KOPT-K1 (cell line): ENCODE results near the gene TMEM151B.

Experiments
- H3K27ac ChIP-seq: fragments of 200-600 bp; sonication (generic); 2 replicates; pipeline ENCODE4 v1.5.1; 2016; ENCODE audit warnings: antibody characterized with exemption, mild to moderate bottlenecking, low read depth, low read length; ENCODE audit not compliant: poor library complexity, severe bottlenecking
- H3K36me3 ChIP-seq: fragments of 200-600 bp; sonication (generic); 2 replicates; pipeline ENCODE4 v1.5.1; 2017; ENCODE audit warnings: antibody characterized with exemption, mild to moderate bottlenecking, low read length, moderate library complexity; ENCODE audit not compliant: insufficient read depth
- H3K9me3 ChIP-seq: fragments of 200-600 bp; sonication (generic); 2 replicates; pipeline ENCODE4 v1.5.1; 2017; ENCODE audit warnings: antibody characterized with exemption, low read length, mild to moderate bottlenecking; ENCODE audit not compliant: insufficient read depth, poor library complexity, severe bottlenecking

The TMEM151B gene

GRCh38 chr6:44243345-44243744, 26.9 kb upstream of the TMEM151B start:
- Histone ChIP-seq H3K9me3 (no peaks in the 10 kb centered on the region), H3K36me3 (peaks cover 17% of the 10 kb centered on the region), H3K27ac (no peak overlapping the region)

GRCh38 chr6:44245391-44245911, 24.8 kb upstream of the TMEM151B start:
- no peaks in the 10 kb centered on the region for H3K9me3 ChIP-seq
- peak overlapping the region; percentile 89 for H3K27ac ChIP-seq
- H3K36me3 ChIP-seq = peaks cover 31% of the 10 kb centered on the region

DNA sequence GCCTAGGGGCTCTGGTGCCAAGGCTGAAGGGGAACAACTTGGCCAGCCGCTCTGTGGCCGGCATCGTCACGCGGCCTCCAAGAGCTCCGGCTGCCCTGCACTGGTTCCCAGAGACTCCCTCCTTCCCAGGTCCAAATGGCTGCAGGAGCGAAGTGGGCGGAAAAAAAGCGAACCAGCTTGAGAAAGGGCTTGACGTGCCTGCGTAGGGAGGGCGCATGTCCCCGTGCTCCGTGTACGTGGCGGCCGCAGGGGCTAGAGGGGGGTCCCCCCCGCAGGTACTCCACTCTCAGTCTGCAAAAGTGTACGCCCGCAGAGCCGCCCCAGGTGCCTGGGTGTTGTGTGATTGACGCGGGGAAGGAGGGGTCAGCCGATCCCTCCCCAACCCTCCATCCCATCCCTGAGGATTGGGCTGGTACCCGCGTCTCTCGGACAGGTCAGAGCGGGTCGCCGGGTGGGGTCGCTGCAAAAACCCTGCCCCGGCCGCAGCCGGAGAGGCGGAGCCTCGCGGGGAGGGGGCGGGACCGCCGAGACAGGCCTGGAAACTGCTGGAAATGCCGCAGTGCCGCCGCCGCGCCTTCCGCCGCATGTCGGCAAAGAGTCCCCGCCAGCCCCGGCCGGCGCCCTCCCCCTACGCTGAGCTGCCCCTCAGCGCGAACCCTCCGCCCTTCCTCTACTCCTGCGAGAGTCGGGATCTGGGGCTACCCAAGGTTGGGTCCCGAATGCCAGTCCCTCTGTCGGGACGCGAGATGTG, 24.2 kb upstream of the TMEM151B start:
- peaks cover 38% of the 10 kb centered on the region for H3K36me3 ChIP-seq
- peak overlapping the region; percentile 89 for H3K27ac ChIP-seq
- no peaks in the 10 kb centered on the region for H3K9me3 ChIP-seq

- peaks cover 45% of the 10 kb centered on the region for H3K36me3 ChIP-seq
- no peaks in the 10 kb centered on the region for H3K9me3 ChIP-seq
- peak within 1 kb of the TSS; percentile 89 for H3K27ac ChIP-seq
Observed at GRCh38 chr6:44246663-44247337, 23.4 kb upstream of the TMEM151B start, which contains the start of gene HSP90AB1. TSS of gene HSP90AB1 (plus strand) at chr6:44247101. CDS start at chr6:44248630, 1,529 bp downstream.

DNA sequence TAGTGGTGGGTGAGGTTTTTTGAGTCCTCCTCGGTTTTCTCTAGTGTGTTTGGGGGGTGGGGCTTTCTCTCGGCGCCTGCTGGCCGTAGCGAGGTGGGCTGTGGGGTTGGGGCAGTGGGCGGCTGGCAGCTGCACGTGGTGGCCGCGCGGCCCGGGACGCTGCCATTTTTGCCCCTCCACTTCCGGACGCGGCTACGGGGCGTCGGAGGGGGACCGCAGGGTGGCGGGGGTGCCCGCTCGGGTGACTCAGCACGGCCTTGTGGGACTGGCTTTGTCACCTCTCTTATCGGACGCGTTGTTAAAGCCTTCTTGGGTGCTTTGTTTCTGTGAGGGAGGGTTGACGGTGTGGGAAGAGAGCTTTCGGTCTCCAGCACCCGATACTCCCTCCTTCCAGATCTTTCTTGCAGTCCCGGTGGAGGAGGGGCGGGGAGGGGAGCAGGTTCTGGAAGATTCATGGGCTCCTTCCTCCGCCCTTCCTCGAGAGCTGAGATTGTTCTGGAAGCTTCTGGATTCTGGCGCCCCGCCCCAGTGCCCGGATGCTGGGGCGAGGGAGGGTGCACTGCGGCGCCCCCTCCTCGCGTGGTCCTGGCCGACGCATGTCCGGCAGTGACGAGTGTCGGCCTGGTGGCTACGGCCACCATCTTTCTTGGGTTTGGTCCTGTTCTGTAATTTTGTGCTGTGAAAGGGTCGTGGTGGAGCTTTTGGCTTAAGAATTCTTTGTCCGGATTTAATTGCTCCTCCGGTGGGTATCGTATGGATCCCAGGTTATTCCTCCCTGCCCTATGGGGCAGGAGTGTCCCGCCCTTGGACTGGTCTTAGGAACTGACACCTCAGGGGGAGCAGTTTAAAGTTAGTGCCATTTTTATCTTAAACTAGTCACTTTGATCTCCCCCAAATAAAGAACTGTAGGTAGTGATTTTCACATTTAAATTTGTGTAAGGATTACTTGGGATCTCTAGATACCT, 22.6 kb upstream of the TMEM151B start:
- Histone ChIP-seq H3K36me3 (peaks cover 53% of the 10 kb centered on the region), H3K27ac (peak overlapping the region; percentile 89), H3K9me3 (no peaks in the 10 kb centered on the region)

DNA sequence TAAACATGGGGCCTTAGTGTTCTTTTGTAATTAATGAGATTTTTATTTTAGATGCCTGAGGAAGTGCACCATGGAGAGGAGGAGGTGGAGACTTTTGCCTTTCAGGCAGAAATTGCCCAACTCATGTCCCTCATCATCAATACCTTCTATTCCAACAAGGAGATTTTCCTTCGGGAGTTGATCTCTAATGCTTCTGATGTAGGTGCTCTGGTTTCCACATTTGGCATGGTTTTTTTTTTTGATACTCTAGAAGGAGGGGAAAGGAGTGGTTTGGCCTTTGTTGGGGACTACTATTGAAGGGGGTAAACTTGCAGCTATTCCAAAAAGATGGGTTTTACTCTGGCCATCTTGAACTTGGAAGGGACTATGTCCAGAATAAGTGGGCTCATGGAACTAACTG, 21.7 kb upstream of the TMEM151B start:
- Histone ChIP-seq H3K36me3 (peaks cover 62% of the 10 kb centered on the region), H3K27ac (peak overlapping the region; percentile 89), H3K9me3 (no peaks in the 10 kb centered on the region)

DNA sequence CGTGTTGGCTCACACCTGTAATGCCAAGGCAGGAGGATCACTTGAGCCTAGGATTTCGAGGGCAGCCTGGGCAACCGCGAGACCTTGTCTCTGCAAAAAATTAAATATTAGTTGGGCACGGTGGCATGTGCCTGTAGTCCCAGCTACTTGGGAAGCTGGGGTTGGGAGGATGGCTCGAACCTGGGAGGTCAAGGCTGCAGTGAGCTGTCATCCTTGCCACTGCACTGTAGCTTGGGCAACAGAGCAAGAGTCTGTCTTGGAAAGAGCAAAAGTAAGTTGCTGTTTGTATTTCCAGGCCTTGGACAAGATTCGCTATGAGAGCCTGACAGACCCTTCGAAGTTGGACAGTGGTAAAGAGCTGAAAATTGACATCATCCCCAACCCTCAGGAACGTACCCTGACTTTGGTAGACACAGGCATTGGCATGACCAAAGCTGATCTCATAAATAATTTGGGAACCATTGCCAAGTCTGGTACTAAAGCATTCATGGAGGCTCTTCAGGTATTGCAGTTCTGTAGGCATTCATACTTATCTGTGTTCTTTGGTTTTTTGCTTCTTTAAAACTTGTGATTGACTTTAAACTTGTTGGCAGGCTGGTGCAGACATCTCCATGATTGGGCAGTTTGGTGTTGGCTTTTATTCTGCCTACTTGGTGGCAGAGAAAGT, 21.0 kb upstream of the TMEM151B start:
- Histone ChIP-seq H3K36me3 (peaks cover 69% of the 10 kb centered on the region), H3K27ac (peak overlapping the region; percentile 89), H3K9me3 (no peaks in the 10 kb centered on the region)

DNA sequence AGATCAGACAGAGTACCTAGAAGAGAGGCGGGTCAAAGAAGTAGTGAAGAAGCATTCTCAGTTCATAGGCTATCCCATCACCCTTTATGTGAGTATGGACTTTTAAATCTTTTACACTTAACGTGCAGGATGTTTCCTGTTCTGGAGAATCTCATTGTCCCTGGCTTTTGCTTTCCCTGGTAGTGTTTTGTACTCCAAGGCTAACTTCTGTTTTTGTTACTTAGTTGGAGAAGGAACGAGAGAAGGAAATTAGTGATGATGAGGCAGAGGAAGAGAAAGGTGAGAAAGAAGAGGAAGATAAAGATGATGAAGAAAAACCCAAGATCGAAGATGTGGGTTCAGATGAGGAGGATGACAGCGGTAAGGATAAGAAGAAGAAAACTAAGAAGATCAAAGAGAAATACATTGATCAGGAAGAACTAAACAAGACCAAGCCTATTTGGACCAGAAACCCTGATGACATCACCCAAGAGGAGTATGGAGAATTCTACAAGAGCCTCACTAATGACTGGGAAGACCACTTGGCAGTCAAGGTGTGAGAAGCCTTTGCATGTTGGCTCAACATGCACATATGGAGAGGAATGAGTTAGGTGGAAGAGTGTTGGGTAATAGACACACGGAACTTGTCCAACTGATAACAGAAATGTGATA, 20.1 kb upstream of the TMEM151B start:
- no peak overlapping the region for H3K27ac ChIP-seq
- no peaks in the 10 kb centered on the region for H3K9me3 ChIP-seq
- peaks cover 79% of the 10 kb centered on the region for H3K36me3 ChIP-seq

DNA sequence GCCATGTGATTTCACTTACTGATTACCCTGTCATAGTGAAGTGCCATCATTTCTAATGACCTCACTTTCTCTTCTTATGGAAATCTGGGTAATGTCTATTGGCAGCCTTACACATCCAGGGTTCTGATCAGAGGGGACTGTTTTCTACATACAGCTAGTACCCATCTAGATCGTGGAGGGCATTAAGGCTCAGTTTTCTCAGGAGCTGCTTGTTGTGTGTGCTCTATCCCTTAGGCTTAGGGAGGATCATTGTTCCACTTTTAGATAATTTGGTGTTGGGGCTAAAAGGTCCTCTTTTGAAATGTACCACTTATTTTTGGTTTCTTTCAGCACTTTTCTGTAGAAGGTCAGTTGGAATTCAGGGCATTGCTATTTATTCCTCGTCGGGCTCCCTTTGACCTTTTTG, 19.5 kb upstream of the TMEM151B start:
- Histone ChIP-seq H3K9me3 (no peaks in the 10 kb centered on the region), H3K27ac (no peak overlapping the region), H3K36me3 (peaks cover 84% of the 10 kb centered on the region)

DNA sequence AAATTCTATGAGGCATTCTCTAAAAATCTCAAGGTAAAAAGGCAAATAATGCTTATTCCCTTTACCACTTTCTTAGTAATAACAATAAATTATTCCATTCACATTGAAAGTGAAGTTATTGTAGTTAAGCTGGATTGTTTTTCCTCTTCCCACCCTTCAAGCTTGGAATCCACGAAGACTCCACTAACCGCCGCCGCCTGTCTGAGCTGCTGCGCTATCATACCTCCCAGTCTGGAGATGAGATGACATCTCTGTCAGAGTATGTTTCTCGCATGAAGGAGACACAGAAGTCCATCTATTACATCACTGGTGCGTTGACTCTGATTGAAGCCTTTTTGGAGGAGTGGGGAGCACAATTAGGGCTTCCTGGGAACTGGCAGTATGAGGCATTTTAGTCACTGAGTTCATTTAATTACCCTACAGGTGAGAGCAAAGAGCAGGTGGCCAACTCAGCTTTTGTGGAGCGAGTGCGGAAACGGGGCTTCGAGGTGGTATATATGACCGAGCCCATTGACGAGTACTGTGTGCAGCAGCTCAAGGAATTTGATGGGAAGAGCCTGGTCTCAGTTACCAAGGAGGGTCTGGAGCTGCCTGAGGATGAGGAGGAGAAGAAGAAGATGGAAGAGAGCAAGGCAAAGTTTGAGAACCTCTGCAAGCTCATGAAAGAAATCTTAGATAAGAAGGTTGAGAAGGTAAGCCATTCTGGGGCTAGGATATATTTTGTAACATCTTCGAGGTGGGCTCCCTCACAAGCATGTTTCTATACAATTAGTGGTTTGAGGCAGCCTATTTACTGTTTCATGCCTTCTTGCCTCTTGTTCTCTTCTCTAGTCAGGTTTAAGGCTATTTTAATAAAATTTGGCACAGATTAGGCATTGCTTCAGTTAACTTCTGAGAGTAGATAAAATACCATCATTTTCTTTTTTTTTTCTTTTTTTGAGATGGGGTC, 18.4 kb upstream of the TMEM151B start:
- peaks cover 85% of the 10 kb centered on the region for H3K36me3 ChIP-seq
- no peak overlapping the region for H3K27ac ChIP-seq

GRCh38 chr6:44253307-44254101, 16.7 kb upstream of the TMEM151B start:
- Histone ChIP-seq H3K9me3 (no peaks in the 10 kb centered on the region), H3K27ac (no peak overlapping the region), H3K36me3 (peaks cover 74% of the 10 kb centered on the region)

More for the DNA sequence above, 18.4 kb upstream of the TMEM151B start:
- H3K9me3 ChIP-seq = no peaks in the 10 kb centered on the region

- Histone ChIP-seq H3K27ac (no peak overlapping the region), H3K36me3 (peaks cover 72% of the 10 kb centered on the region), H3K9me3 (no peaks in the 10 kb centered on the region)
Observed at GRCh38 chr6:44254191-44255104, 15.8 kb upstream of the TMEM151B start.
